SK-N-MC (cell line): ENCODE measurements around the gene KLHL24.
"Not testable (repeated sequence)": the region's sequence is repeated elsewhere in the genome, so short reads cannot be mapped to it uniquely, and the experiment has no call there.

Source experiments
- DNase-seq: peaks from one replicate; pipeline ENCODE4 v3.0.0-alpha.2; 2011; ENCODE audit warnings: low read depth, low spot score
- H3K27ac ChIP-seq: fragments of 200-600 bp; sonication (generic); 2 replicates; pipeline ENCODE4 v1.5.1; 2016; ENCODE audit warnings: mixed run types
- H3K36me3 ChIP-seq: fragments of 200-600 bp; sonication (generic); 2 replicates; pipeline ENCODE4 v1.6.1; 2017; ENCODE audit warnings: antibody characterized with exemption, low read length, mixed read lengths; ENCODE audit not compliant: insufficient read depth
- H3K4me3 ChIP-seq: fragments of 200-600 bp; sonication (generic); 2 replicates; pipeline ENCODE4 v1.5.1; 2016
- H3K9ac ChIP-seq: fragments of 200-600 bp; sonication (generic); 2 replicates; pipeline ENCODE4 v1.8.0; 2017; ENCODE audit warnings: mixed run types, mixed read lengths; ENCODE audit not compliant: insufficient read length
- H3K9me3 ChIP-seq: fragments of 200-600 bp; sonication (generic); 2 replicates; pipeline ENCODE4 v1.6.1; 2017; ENCODE audit warnings: low read depth, mild to moderate bottlenecking, antibody characterized with exemption, low read length, moderate library complexity, mixed read lengths
- EZH2 ChIP-seq: fragments of 200-600 bp; sonication (generic); IDR thresholded peaks from one replicate; pipeline ENCODE4 v1.6.1; 2017; ENCODE audit warnings: antibody characterized with exemption
- FOXP2 ChIP-seq: optimal IDR thresholded peaks from 2 replicates; pipeline ENCODE3; 2011; ENCODE audit warnings: mild to moderate bottlenecking, moderate library complexity; ENCODE audit not compliant: insufficient read depth; ENCODE audit errors: extremely low read length, control extremely low read depth
- POLR2AphosphoS5 ChIP-seq: IDR thresholded peaks from 2 replicates; pipeline ENCODE4 v1.6.1; 2012; ENCODE audit warnings: mild to moderate bottlenecking, low read depth, low read length, borderline replicate concordance

Gene KLHL24

DNA sequence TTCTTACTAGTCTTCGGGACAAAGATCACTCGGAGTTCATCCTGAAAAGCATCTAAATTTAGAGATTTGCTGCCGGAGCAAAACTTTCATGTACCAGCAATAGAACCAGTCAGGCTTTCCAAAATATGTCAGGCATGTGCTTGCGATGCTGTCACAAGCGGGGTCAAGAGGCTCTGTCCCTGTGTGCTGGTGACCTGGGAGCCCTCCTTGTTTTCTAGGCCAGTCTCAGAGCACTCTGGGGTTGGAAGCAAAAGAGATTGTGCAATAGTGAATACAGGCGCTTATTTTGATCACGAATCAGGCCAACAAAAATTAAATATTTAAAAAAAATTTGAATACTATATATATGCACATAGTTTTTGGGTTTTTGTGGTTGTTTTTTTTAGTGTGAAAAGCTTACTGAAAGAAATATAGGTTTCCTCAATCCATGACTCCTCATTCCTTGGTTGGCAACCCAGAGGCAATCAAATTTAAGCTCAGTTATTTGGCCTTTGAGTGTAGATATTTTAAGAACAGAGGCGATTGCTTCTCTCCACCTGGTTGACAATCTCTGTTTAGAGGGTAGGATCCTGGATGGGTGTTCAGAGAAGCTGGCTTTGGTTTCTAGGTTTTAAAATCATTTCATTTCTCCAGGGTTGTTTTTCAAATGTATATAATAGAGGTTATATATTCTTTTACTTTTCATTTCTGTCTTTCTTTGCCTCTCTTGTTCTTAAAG is 8.4 kb upstream of the KLHL24 start:
- H3K36me3 ChIP-seq: no peaks in the 10 kb centered on the region
- no peaks in the 10 kb centered on the region for H3K9me3 ChIP-seq
- no peak for DNase-seq
- H3K27ac ChIP-seq: no peak overlapping the region
- no peak overlapping the region for H3K9ac ChIP-seq
- TF ChIP-seq POLR2AphosphoS5 (no peak), EZH2 (no peak), FOXP2 (no peak)
- no peak overlapping the region for H3K4me3 ChIP-seq

DNA sequence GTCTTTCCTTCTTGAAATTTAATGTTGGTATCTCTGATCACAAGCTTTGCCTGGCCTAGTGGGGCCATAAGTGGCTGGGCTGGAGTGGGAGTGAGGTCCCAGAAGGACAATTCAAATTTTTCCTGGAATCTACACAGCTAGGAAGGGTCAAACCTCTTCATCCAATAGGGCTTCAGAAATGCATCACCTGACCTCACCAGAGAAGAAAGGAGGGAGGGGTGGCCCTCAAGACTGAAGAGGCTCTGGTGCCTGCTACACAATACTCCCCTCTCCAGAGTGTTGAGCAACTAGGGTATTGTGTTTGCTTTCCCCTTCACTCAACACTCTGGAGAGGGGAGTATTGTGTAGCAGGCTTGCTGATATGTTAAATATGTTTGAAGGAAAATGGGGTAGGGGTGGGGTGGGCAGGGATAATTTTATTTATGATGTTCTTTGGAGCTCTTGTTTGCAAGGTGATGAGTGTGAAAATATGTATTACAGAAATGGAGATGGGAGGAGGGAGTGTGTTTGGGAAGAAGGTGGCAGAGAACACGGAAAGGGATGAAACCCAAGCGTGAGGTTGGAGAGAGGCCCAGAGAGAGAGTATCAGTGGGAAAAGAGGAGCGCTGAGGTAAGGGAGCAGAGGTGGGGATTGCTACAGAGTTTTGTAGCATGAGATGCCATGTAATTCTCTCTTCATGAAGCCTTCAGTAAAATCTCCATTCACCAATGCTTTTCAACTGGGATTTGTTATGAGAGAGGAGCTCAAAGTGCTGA is 5.7 kb upstream of the KLHL24 start:
- H3K9ac ChIP-seq: no peak overlapping the region
- TF ChIP-seq EZH2 (no peak), POLR2AphosphoS5 (no peak), FOXP2 (no peak)
- no peaks in the 10 kb centered on the region for H3K36me3 ChIP-seq
- no peak overlapping the region for H3K4me3 ChIP-seq
- DNase-seq: no peak
- H3K9me3 ChIP-seq: no peaks in the 10 kb centered on the region
- no peak overlapping the region for H3K27ac ChIP-seq

DNA sequence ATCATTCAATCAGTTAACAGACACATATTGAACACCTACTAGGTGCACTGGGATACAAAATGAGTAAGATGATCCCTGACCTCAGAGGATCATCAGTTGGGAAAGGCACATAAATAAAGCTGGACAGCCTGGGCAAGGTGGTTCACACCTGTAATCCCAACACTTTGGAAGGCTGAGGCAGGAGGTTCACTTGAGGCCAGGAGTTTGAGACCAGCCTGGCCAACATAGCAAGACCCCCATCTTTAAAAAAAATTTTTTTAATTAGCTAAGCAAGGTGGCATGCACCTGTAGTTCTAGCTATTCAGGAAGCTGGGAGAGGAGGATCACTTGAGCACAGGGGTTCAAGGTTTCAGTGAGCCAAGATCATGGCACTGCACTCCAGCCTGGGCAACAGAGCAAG is 3.7 kb upstream of the KLHL24 start:
- no peaks in the 10 kb centered on the region for H3K36me3 ChIP-seq

DNA sequence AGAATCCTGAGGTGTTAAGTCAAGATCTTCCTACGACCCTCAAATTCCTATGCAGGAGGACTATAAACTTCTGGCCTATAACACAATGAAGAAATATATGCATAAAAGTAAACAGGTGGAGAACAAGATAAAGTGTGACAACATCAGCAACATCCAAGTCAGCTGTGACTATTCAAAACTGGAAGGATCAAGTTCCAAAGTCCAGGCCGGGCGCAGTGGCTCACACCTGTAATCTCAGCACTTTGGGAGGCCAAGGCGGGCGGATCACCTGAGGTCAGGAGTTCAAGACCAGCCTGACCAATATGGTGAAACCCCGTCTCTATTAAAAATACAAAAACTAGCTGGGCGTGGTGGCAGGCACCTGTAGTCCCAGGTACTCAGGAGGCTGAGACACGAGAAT is 2.7 kb upstream of the KLHL24 start:
- H3K4me3 ChIP-seq, H3K9ac ChIP-seq, H3K27ac ChIP-seq, DNase-seq, H3K36me3 ChIP-seq, H3K9me3 ChIP-seq: not testable (repeated sequence)

More for the DNA sequence above, 3.7 kb upstream of the KLHL24 start:
- Histone ChIP-seq H3K27ac (no peak overlapping the region), H3K9ac (no peak overlapping the region), H3K4me3 (no peak overlapping the region), H3K9me3 (no peaks in the 10 kb centered on the region)
- no peak for TF ChIP-seq EZH2
- no peak for TF ChIP-seq POLR2AphosphoS5
- TF ChIP-seq FOXP2: no peak
- DNase-seq: no peak

DNA sequence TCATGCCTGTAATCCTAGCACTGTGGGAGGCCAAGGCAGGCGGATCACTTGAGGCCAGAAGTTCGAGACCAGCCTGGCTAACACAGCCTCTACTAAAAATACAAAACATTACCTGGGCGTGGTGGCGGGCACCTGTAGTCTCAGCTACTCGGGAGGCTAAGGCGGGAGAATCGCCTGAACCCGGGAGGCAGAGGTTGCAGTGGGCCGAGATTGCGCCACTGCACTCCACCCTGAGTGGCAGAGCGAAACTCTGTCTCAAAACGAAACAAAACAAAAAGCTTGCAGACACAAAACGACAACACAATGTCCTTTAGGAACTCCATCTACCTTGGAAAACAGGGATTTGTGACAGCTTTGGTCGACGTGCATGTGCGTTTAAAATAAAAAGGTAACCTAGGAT is 716 bp upstream of the KLHL24 start:
- Histone ChIP-seq H3K4me3 (peak overlapping the region; percentile 84), H3K27ac (no peak overlapping the region), H3K9ac (peak overlapping the region; percentile 85), H3K9me3 (no peaks in the 10 kb centered on the region), H3K36me3 (no peaks in the 10 kb centered on the region)
- no peak for DNase-seq
- TF ChIP-seq POLR2AphosphoS5 (no peak), FOXP2 (no peak), EZH2 (no peak)

DNA sequence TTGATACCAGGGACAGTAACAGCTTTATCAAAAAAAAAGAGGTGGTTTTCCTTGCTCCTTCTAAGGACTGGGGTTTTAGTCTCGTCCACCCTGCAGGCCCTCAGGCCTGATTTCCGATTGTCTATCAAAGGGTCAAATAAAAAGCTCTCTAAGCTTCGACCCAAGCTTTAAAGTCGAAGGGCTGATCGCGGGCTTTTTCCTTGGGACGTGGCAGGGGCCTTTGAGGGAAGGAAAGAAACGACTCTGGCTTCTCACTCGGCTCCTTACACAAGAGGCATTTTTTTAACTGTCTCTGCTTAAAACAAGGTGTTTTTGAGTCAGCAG is 354 bp upstream of the KLHL24 start:
- H3K4me3 ChIP-seq: peak overlapping the region; percentile 84
- TF ChIP-seq FOXP2 (no peak), EZH2 (no peak), POLR2AphosphoS5 (no peak)
- H3K27ac ChIP-seq: peak overlapping the region; percentile 49; the same call in 1 of the 2 replicates
- no peaks in the 10 kb centered on the region for H3K9me3 ChIP-seq
- peak overlapping the region; percentile 85 for H3K9ac ChIP-seq
- no peak for DNase-seq
- H3K36me3 ChIP-seq: no peaks in the 10 kb centered on the region

DNA sequence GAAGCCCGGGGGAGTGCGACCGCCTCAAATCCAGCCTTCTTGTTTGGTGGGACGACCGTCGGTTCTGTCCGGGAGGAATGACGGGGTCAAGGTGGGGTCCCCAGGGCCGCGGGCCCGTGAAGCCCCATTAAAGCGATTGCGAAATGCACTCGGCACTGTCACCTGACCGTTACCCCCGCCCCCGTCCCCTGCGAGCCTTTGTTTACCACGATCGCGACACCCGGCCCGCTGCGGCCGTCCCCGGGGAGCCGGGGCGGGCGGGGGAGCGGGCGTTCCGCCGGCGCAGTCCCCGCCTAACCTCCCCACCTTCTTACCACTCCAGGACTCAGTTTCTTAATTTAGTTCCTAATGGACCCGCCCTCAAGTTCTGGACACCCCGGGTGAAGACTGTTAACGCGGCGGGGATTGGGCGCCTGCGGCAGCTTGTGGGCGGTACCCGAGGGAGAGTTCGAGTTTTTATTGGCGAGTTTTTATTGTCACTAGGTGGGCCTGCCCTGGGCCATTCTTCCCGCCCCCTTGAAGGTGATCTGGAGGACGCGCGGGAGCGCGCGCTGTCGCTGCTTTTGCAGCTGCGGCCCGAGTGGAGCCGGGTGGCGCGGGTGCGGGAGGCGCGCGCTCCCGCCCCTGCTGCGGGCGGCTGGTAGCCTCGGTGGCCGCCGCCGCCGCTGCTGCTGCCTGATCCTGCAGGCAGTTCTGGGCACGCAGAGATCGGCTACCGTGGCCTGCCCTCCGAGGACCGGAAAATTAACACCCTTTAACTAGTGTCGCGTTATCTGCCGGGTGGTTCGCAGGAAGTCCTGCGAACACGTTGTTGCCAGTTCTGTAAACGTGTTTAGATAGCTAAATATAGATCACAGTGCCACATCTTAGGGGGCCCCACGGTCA is 1.0 kb downstream of the KLHL24 start:
- no peak for TF ChIP-seq EZH2
- TF ChIP-seq FOXP2: peak; percentile 74
- TF ChIP-seq POLR2AphosphoS5: peak; percentile 58
- H3K27ac ChIP-seq: peak overlapping the region; percentile 76

DNA sequence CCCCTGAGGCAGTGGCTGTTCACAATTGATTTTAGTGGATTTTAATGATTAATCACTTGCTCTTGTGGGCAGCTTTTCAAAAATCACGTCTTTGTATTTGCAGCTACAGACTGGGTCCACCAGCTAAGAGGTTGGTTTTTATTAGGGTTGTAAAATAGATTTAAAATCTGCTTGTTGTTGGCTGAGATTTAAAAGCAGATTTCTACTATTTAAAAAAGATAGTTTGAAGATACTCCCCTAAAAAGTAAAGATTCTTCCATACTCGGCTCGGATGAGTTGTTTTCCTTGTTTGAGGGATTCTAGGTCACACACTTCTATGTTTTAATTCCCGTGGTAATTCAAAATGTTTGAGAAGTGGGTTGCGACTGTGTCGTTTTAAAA is 1.7 kb downstream of the KLHL24 start:
- Histone ChIP-seq H3K27ac (peak overlapping the region; percentile 65), H3K9ac (peak overlapping the region; percentile 74), H3K4me3 (peak overlapping the region; percentile 84), H3K9me3 (no peaks in the 10 kb centered on the region), H3K36me3 (no peaks in the 10 kb centered on the region)
- no peak for DNase-seq
- TF ChIP-seq POLR2AphosphoS5: no peak
- no peak for TF ChIP-seq EZH2
- TF ChIP-seq FOXP2: no peak

More for the DNA sequence above, 1.0 kb downstream of the KLHL24 start:
- Histone ChIP-seq H3K9ac (peak overlapping the region; percentile 85), H3K4me3 (peak overlapping the region; percentile 84), H3K9me3 (no peaks in the 10 kb centered on the region), H3K36me3 (no peaks in the 10 kb centered on the region)
- DNase-seq: peak; percentile 94

DNA sequence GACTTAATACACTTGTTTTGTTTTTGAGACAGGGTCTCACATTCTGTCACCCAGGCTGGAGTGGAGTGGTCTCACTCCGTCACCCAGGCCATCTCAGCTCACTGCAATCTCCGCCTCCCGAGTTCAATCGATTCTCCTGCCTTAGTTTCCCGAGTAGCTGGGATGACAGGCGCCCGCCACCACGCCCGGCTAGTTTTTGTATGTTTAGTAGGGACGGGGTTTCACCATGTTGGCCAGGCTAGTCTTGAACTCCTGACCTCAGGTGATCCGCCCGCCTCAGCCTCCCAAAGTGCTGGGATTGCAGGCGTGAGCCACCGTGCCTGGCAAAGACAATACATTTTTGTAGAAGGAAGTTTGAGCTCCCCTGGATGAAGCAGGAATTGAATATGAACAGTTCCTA is 2.2 kb downstream of the KLHL24 start:
- not testable (repeated sequence) for H3K9ac ChIP-seq
- peak overlapping the region; percentile 84 for H3K4me3 ChIP-seq

More for the DNA sequence above, 2.2 kb downstream of the KLHL24 start:
- DNase-seq, H3K36me3 ChIP-seq, H3K9me3 ChIP-seq: not testable (repeated sequence)
- H3K27ac ChIP-seq: peak overlapping the region; percentile 65
